Erythroblast (primary cell): Measurements from ENCODE around the gene CCDC187.

ENCODE experiments used
- GATA1 ChIP-seq: IDR thresholded peaks from 2 replicates; pipeline ENCODE4 v1.6.1; 2011; ENCODE audit warnings: low read depth, mild to moderate bottlenecking, control low read depth, low read length, moderate library complexity
- POLR2A ChIP-seq: IDR thresholded peaks from 2 replicates; pipeline ENCODE4 v1.6.1; 2011; ENCODE audit warnings: mild to moderate bottlenecking, low read length

DNA sequence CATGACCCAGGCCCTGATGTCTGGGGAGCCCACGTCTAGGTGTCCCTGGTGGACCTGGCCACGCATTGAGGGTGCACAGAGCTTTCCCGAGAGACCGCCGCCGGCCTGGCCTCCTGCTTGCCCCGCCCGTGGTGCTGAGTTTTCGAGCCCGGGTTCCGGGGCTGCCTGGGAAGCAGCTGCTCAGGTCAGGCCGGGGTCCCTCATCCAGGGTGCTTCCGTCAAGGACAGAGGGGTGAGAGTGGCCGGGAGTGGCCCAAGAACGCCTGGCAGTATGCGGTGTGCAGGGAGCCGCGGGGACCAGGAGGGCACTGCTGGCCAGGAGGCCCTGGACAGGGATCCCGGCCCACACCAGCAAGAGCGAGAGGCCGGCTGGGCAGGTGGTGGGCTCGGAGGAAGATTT is 19.6 kb downstream of the CCDC187 start:
- no peak for TF ChIP-seq POLR2A
- TF ChIP-seq GATA1: no peak
